SJSA1 (cell line): ENCODE measurements around the gene CPLX3. TPM values are rescaled to one million over a fixed set of nuclear protein-coding genes. Genes with fewer than 3 reads are reported as not detected.

ENCODE experiments used
- total RNA-seq: library from RNA; depleted of rRNA; stranded (reverse); fragments of >200 nt; shearing (Covaris generic); gene quantifications from 2 replicates; pipeline ENCODE4 v1.2.3, GENCODE V29; 2014; rRNA removed

The CPLX3 gene
- total RNA-seq, 1 experiment from 2014 or later, result not detected

Other genes starting within 250 kb of the CPLX3 start
- gene CLK3, start 210.8 kb upstream of the CPLX3 start, total RNA-seq, result 57.3 and 65.8 TPM in 2 replicates
- 7.6 and 11.0 TPM in 2 replicates for gene EDC3, start 130.6 kb upstream of the CPLX3 start, total RNA-seq
- gene CYP1A1, start 101.1 kb upstream of the CPLX3 start, total RNA-seq, result 0.18 TPM in 1 of 2 replicates, not detected in the other
- gene CYP1A2, start 77.8 kb upstream of the CPLX3 start, total RNA-seq, result not detected in 2 replicates
- 14.8 and 19.2 TPM in 2 replicates for gene CSK, start 44.5 kb upstream of the CPLX3 start, total RNA-seq
- gene LMAN1L, start 13.8 kb upstream of the CPLX3 start, total RNA-seq, result not detected in 2 replicates
- 14.3 and 14.7 TPM in 2 replicates for gene ULK3, start 16.5 kb downstream of the CPLX3 start, total RNA-seq
- 28.1 and 33.6 TPM in 2 replicates for gene SCAMP2, start 46.7 kb downstream of the CPLX3 start, total RNA-seq
- 16.7 and 27.7 TPM in 2 replicates for gene MPI, start 63.4 kb downstream of the CPLX3 start, total RNA-seq
- 22.8 and 23.2 TPM in 2 replicates for gene FAM219B, start 80.2 kb downstream of the CPLX3 start, total RNA-seq
- 66.8 and 78.8 TPM in 2 replicates for gene COX5A, start 111.4 kb downstream of the CPLX3 start, total RNA-seq
- 1.4 and 1.9 TPM in 2 replicates for gene RPP25, start 130.1 kb downstream of the CPLX3 start, total RNA-seq
- 0.09 and 0.29 TPM in 2 replicates for gene SCAMP5, start 168.9 kb downstream of the CPLX3 start, total RNA-seq
- gene PPCDC, start 197.0 kb downstream of the CPLX3 start, total RNA-seq, result 12.9 and 25.0 TPM in 2 replicates